ENCODE data around the gene ST3GAL3. TPM values are rescaled to one million over a fixed set of nuclear protein-coding genes. Genes with fewer than 3 reads are reported as not detected.

ST3GAL3 gene
- total RNA-seq, 4 donors from 2014 or later, result 4.4 to 19.0 (median 6.1) TPM

GRCh38 chr1:43924516-43924915 lies 217.2 kb downstream of the ST3GAL3 start:
- TF ChIP-seq CTCF (IDR thresholded peaks at IDR 0.05) (no peak), POLR2A (IDR thresholded peaks at IDR 0.05) (no peak)
- no peaks in the 10 kb centered on the region for H3K27me3 ChIP-seq

GRCh38 chr1:43925846-43926245 lies 218.5 kb downstream of the ST3GAL3 start:
- no peaks in the 10 kb centered on the region for H3K4me1 ChIP-seq
- H3K4me3 ChIP-seq, result no peak overlapping the region
- TF ChIP-seq POLR2A (IDR thresholded peaks at IDR 0.05) (no peak), CTCF (IDR thresholded peaks at IDR 0.05) (no peak)
- H3K27ac ChIP-seq, result no peak overlapping the region
- DNase-seq, result no peak
- H3K9me3 ChIP-seq, result no peaks in the 10 kb centered on the region
- H3K36me3 ChIP-seq, result no peaks in the 10 kb centered on the region
- H3K27me3 ChIP-seq, result no peaks in the 10 kb centered on the region

More at GRCh38 chr1:43924516-43924915, 217.2 kb downstream of the ST3GAL3 start:
- Histone ChIP-seq H3K27ac (no peak overlapping the region), H3K4me3 (no peak overlapping the region), H3K36me3 (no peaks in the 10 kb centered on the region), H3K9me3 (no peaks in the 10 kb centered on the region), H3K4me1 (no peaks in the 10 kb centered on the region)
- no peak for DNase-seq

- H3K27me3 ChIP-seq, result no peaks in the 10 kb centered on the region
- TF ChIP-seq POLR2A (IDR thresholded peaks at IDR 0.05) (no peak), CTCF (IDR thresholded peaks at IDR 0.05) (peak in 4 of 6 experiments; percentile 27 to 44 (median 40))
- H3K9me3 ChIP-seq, result no peaks in the 10 kb centered on the region
- no peaks in the 10 kb centered on the region for H3K36me3 ChIP-seq
- H3K27ac ChIP-seq, result no peak overlapping the region
- no peak overlapping the region for H3K4me3 ChIP-seq
- DNase-seq, result no peak
- peaks cover 3 to 17% (median 9%) of the 10 kb centered on the region in 4 donors for H3K4me1 ChIP-seq
Measured at GRCh38 chr1:43930168-43930948, 223.0 kb downstream of the ST3GAL3 start.

- TF ChIP-seq CTCF (IDR thresholded peaks at IDR 0.05), result no peak
- no peak for TF ChIP-seq POLR2A (IDR thresholded peaks at IDR 0.05)
Measured at GRCh38 chr1:43930949-43931275, 223.6 kb downstream of the ST3GAL3 start.

GRCh38 chr1:43931711-43932660 lies 224.7 kb downstream of the ST3GAL3 start:
- peaks cover 3 to 30% (median 12%) of the 10 kb centered on the region in 4 donors for H3K4me1 ChIP-seq
- TF ChIP-seq CTCF (IDR thresholded peaks at IDR 0.05) (no peak), POLR2A (IDR thresholded peaks at IDR 0.05) (no peak)
- H3K27ac ChIP-seq, result no peak overlapping the region
- H3K36me3 ChIP-seq, result no peaks in the 10 kb centered on the region
- H3K9me3 ChIP-seq, result no peaks in the 10 kb centered on the region
- DNase-seq, result no peak
- H3K27me3 ChIP-seq, result no peaks in the 10 kb centered on the region
- H3K4me3 ChIP-seq, result no peak overlapping the region

More at GRCh38 chr1:43930949-43931275, 223.6 kb downstream of the ST3GAL3 start:
- H3K36me3 ChIP-seq, result no peaks in the 10 kb centered on the region
- no peaks in the 10 kb centered on the region for H3K27me3 ChIP-seq
- no peaks in the 10 kb centered on the region for H3K9me3 ChIP-seq
- DNase-seq, result no peak
- H3K27ac ChIP-seq, result no peak overlapping the region
- no peak overlapping the region for H3K4me3 ChIP-seq
- H3K4me1 ChIP-seq, result peaks cover 3 to 21% (median 10%) of the 10 kb centered on the region in 4 donors

Data from Peyer's patch (tissue), 4 donors.